Endothelial cell of umbilical vein (primary cell): ENCODE data around the gene GDNF.

ENCODE experiments used
- CTCF ChIP-seq, 2 donors: IDR thresholded peaks; 1 replicate in 1 of 2; 2 replicates in 1 of 2; pipeline ENCODE4 v1.5.1; 2011; ENCODE audit warnings: low read length in 2 of 2, mild to moderate bottlenecking in 2 of 2, moderate library complexity in 2 of 2, control low read depth in 1 of 2, inconsistent platforms in 1 of 2, low read depth in 1 of 2; ENCODE audit not compliant: insufficient read depth in 1 of 2; ENCODE audit errors: extremely low read depth in 1 of 2
- GATA2 ChIP-seq: IDR thresholded peaks from 2 replicates; pipeline ENCODE4 v1.7.0; 2011; ENCODE audit warnings: low read depth, mild to moderate bottlenecking, moderate library complexity, mixed read lengths, low read length; ENCODE audit not compliant: insufficient read length, insufficient read depth
- POLR2A ChIP-seq: IDR thresholded peaks from 2 replicates; pipeline ENCODE4 v1.6.1; 2012; ENCODE audit warnings: low read depth, mild to moderate bottlenecking, control low read depth, low read length

GRCh38 chr5:37860206-37860605 lies 20.4 kb upstream of the GDNF start:
- no peak for TF ChIP-seq CTCF (IDR thresholded peaks at IDR 0.05; ENCODE audit: extremely low read depth in 1 of 2, insufficient read depth in 1 of 2, low read depth in 1 of 2, low read length in 2 of 2)
- no peak for TF ChIP-seq POLR2A
- no peak for TF ChIP-seq GATA2
